Activated B cell treated with CpG ODN at 0.5 μM for 24 hours (primary cell): ENCODE measurements around the gene PIGA. TPM values are rescaled to one million over a fixed set of nuclear protein-coding genes. Genes with fewer than 3 reads are reported as not detected.

Experiments
- ATAC-seq: fragments of 200-7000 bp; cut with Tn5 transposase; one replicate; pipeline ENCODE4 v1.10.0; 2021; ENCODE audit warnings: low read depth, mild to moderate bottlenecking, moderate library complexity
- CTCF ChIA-PET: fragments of 350-600 bp; sonication (Branson Sonifier 250); formaldehyde crosslinking; loops from one replicate; lab custom pipeline; 2021; ENCODE audit warnings: antibody characterized with exemption; lab: Charles Lee
- POLR2A ChIA-PET: fragments of 350-600 bp; sonication (Branson Sonifier 250); formaldehyde crosslinking; loops from one replicate; lab custom pipeline; 2021; ENCODE audit warnings: antibody characterized with exemption; lab: Charles Lee
- DNase-seq: peaks from one replicate; pipeline ENCODE4 v3.0.0; 2022
- H3K27ac Mint-ChIP-seq: one replicate; pipeline ENCODE4 v1.8.0; 2020; ENCODE audit warnings: mixed read lengths
- H3K27me3 Mint-ChIP-seq: one replicate; pipeline ENCODE4 v1.8.0; 2021; ENCODE audit warnings: mixed read lengths
- H3K36me3 Mint-ChIP-seq: one replicate; pipeline ENCODE4 v1.8.0; 2021; ENCODE audit warnings: low read depth, mixed read lengths
- H3K4me1 Mint-ChIP-seq: one replicate; pipeline ENCODE4 v1.8.0; 2021; ENCODE audit warnings: mixed read lengths
- H3K4me3 Mint-ChIP-seq: one replicate; pipeline ENCODE4 v1.8.0; 2020; ENCODE audit warnings: mild to moderate bottlenecking, mixed read lengths
- H3K9me3 Mint-ChIP-seq: one replicate; pipeline ENCODE4 v1.8.0; 2020; ENCODE audit warnings: mixed read lengths
- CTCF ChIP-seq: fragments of 200-600 bp; IDR thresholded peaks from one replicate; pipeline ENCODE4 v1.8.0; 2022; ENCODE audit warnings: antibody characterized with exemption, mild to moderate bottlenecking
- intact Hi-C: fragments of 100-400 bp; cut with micrococcal nuclease; formaldehyde crosslinking; loops from one replicate; pipeline ENCODE4 v1.15.1; 2024
- total RNA-seq: library from RNA; stranded (reverse); gene quantifications from 2 replicates; pipeline ENCODE4 v1.2.3, GENCODE V29; 2022

PIGA gene
- total RNA-seq, 1 donor from 2014 or later, result 24.9 TPM

GRCh38 chrX:15373976-15374375 lies 38.7 kb upstream of the PIGA start:
- Mint-ChIP-seq H3K27ac (no peak overlapping the region), H3K36me3 (no peaks in the 10 kb centered on the region), H3K4me1 (no peaks in the 10 kb centered on the region), H3K4me3 (no peak overlapping the region), H3K9me3 (no peaks in the 10 kb centered on the region), H3K27me3 (no peaks in the 10 kb centered on the region)
- TF ChIP-seq CTCF, result no peak
- CTCF ChIA-PET, result no interaction called here
- POLR2A ChIA-PET, result no interaction called here
- DNase-seq (no peak), ATAC-seq (no peak)
- intact Hi-C loops, result no loop called here

- POLR2A ChIA-PET, result no interaction called here
These were observed 31.4 kb upstream of the PIGA start for GRCh38 chrX:15366506-15367352.

GRCh38 chrX:15359701-15360100 lies 24.4 kb upstream of the PIGA start:
- intact Hi-C loops, result no loop called here
- Mint-ChIP-seq H3K4me1 (peaks cover 3% of the 10 kb centered on the region), H3K4me3 (no peak overlapping the region), H3K9me3 (no peaks in the 10 kb centered on the region), H3K36me3 (no peaks in the 10 kb centered on the region), H3K27me3 (peaks cover 5% of the 10 kb centered on the region), H3K27ac (no peak overlapping the region)
- ATAC-seq (no peak), DNase-seq (no peak)
- ChIA-PET CTCF (no interaction called here), POLR2A (no interaction called here)
- no peak for TF ChIP-seq CTCF

More at GRCh38 chrX:15366506-15367352, 31.4 kb upstream of the PIGA start:
- no peaks in the 10 kb centered on the region for H3K4me1 Mint-ChIP-seq
- no peaks in the 10 kb centered on the region for H3K9me3 Mint-ChIP-seq
- DNase-seq (no peak), ATAC-seq (no peak)
- no peak overlapping the region for H3K4me3 Mint-ChIP-seq
- CTCF ChIA-PET, result interaction anchor here (0.6 kb wide), 1 partner anchor 1680 kb away, joined by 3 read pairs; no protein-coding TSS in a partner anchor
- no peak for TF ChIP-seq CTCF
- intact Hi-C loops, result no loop called here
- H3K36me3 Mint-ChIP-seq, result no peaks in the 10 kb centered on the region
- peaks cover 9% of the 10 kb centered on the region for H3K27me3 Mint-ChIP-seq
- H3K27ac Mint-ChIP-seq, result no peak overlapping the region

GRCh38 chrX:15358533-15358932 lies 23.2 kb upstream of the PIGA start:
- intact Hi-C loops, result no loop called here
- H3K4me1 Mint-ChIP-seq, result peaks cover 3% of the 10 kb centered on the region
- CTCF ChIA-PET, result no interaction called here
- ATAC-seq (no peak), DNase-seq (no peak)
- TF ChIP-seq CTCF, result no peak
- POLR2A ChIA-PET, result no interaction called here
- no peak overlapping the region for H3K27ac Mint-ChIP-seq
- H3K9me3 Mint-ChIP-seq, result no peaks in the 10 kb centered on the region
- no peak overlapping the region for H3K4me3 Mint-ChIP-seq
- H3K36me3 Mint-ChIP-seq, result no peaks in the 10 kb centered on the region
- H3K27me3 Mint-ChIP-seq, result peaks cover 2% of the 10 kb centered on the region

GRCh38 chrX:15356444-15356843 lies 21.1 kb upstream of the PIGA start:
- no peak for DNase-seq
- H3K36me3 Mint-ChIP-seq, result no peaks in the 10 kb centered on the region
- intact Hi-C loops, result no loop called here
- no peak for ATAC-seq
- H3K27me3 Mint-ChIP-seq, result peaks cover 2% of the 10 kb centered on the region
- no peak for TF ChIP-seq CTCF
- no peaks in the 10 kb centered on the region for H3K9me3 Mint-ChIP-seq
- ChIA-PET POLR2A (no interaction called here), CTCF (no interaction called here)
- H3K4me1 Mint-ChIP-seq, result peaks cover 3% of the 10 kb centered on the region
- H3K27ac Mint-ChIP-seq, result no peak overlapping the region
- H3K4me3 Mint-ChIP-seq, result no peak overlapping the region
